NCI-H510A (cell line): ENCODE measurements around the gene DLX2.

Source experiments
- DNase-seq: peaks from one replicate; lab custom pipeline; 2025; lab: John Stamatoyannopoulos, UW

The DLX2 gene

GRCh38 chr2:172053486-172053885 lies 49.2 kb downstream of the DLX2 start:
- no peak for DNase-seq

GRCh38 chr2:172052000-172052983 lies 50.4 kb downstream of the DLX2 start:
- peak; percentile 15 for DNase-seq

- DNase-seq, result no peak
Observed at GRCh38 chr2:172050479-172051125, 52.1 kb downstream of the DLX2 start.

- no peak for DNase-seq
Observed at GRCh38 chr2:172049567-172050120, 53.1 kb downstream of the DLX2 start.
